Motor neuron (in vitro differentiated cells): ENCODE data around the gene YWHAE. TPM values are rescaled to one million over a fixed set of nuclear protein-coding genes. Genes with fewer than 3 reads are reported as not detected.
"Not testable (repeated sequence)": the region's sequence is repeated elsewhere in the genome, so short reads cannot be mapped to it uniquely, and the experiment has no call there.

Source experiments
- ATAC-seq, 8 experiments: fragments of 200-7000 bp; cut with Tn5 transposase; replicated peaks in 6 of 8; 2 replicates each; pipeline ENCODE4 v1.8.0; 2021; ENCODE audit warnings: mild to moderate bottlenecking in 8 of 8, moderate library complexity in 8 of 8
- H3K27ac ChIP-seq, 2 donors: fragments of 250-450 bp; sonication (Bioruptor Pico); 2 replicates each; pipeline ENCODE4 v1.9.0; 2021; ENCODE audit warnings: antibody characterized with exemption in 2 of 2, mild to moderate bottlenecking in 2 of 2, moderate library complexity in 1 of 2
- H3K4me1 ChIP-seq, 2 donors: fragments of 250-450 bp; sonication (Bioruptor Pico); replicated peaks in 1 of 2; 2 replicates each; pipeline ENCODE4 v1.6.1; 2021; ENCODE audit warnings: antibody characterized with exemption in 2 of 2, mild to moderate bottlenecking in 2 of 2, moderate library complexity in 1 of 2
- H3K4me3 ChIP-seq, 5 donors: fragments of 250-450 bp; sonication (Bioruptor Pico); 2 replicates each; pipeline ENCODE4 v1.9.0; 2021; ENCODE audit warnings: antibody characterized with exemption in 5 of 5, mild to moderate bottlenecking in 5 of 5, moderate library complexity in 4 of 5
- WGBS, 10 experiments: fragments of 450-650 bp; shearing (Covaris generic); methylation state at CpG; one replicate each; pipeline ENCODE4 v1.0.0; 2022; 5-methylcytosine and 5-hydroxymethylcytosine counted together
- in situ Hi-C, 9 experiments: fragments of 400-800 bp; cut with MboI; loops; one replicate each; pipeline ENCODE4 v1.15.0; 2021; ENCODE audit warnings: low sequenced_read_pairs in 9 of 9, low pct_unique_long_range_greater_than_20kb in 2 of 9; ENCODE audit not compliant: unreplicated experiment in 9 of 9
- total RNA-seq, 8 experiments: library from RNA; unstranded; fragments of 300-600 nt; gene quantifications; 2 replicates each; pipeline versions ENCODE4 v1.2.3 to v1.2.4, GENCODE V29; 2022

The YWHAE gene
- total RNA-seq, 8 experiments from 2014 or later: 240 to 720 (median 456) TPM

DNA sequence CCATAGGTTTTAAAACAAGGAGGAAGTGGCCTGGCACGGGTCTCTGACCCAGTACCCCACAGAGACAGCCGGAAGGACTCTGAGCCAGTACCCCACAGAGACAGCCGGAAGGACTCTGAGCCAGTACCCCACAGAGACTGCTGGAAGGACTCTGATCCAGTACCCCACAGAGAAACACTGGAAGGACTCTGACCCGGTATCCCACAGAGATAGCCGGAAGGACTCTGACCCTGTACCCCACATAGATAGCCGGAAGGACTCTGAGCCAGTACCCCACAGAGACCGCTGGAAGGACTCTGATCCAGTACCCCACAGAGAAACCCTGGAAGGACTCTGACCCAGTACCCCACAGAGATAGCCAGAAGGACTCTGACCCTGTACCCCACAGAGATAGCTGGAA is 71.6 kb downstream of the YWHAE start:
- Histone ChIP-seq H3K4me3 (no peak overlapping the region), H3K4me1 (no peaks in the 10 kb centered on the region), H3K27ac (no peak overlapping the region)
- WGBS, 10 experiments: 42 to 66% (median 55%) methylated on average over 2 to 3 of the region's 7 CpGs; no CpG with 5 or more reads in 6 of the 10 experiments
- in situ Hi-C loops: loop anchor here in 1 of 9 experiments (10.0 kb wide), 1 partner anchor 54 kb away; the partner anchor contains the start of genes BHLHA9 and TRARG1
- ATAC-seq: no peak

DNA sequence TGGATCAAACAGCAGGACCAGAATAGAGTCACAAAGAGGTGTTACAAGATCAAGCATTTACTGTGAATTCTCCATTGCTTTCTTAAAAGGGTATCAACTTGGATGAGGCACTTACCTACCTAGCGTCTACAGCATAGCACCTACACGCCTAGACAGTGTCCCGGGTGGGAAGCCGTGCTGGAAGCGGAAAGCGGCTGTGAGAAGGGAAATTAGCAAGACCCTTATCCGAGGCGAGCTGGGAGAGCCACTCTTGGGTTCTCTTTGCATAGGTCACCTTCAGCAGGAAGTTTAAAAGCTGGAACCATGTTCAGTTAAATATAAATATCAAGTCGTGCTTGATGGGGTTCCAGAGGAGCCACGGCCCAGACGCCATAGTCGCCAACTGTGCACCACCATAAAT is 74.3 kb downstream of the YWHAE start:
- no peak for ATAC-seq
- H3K27ac ChIP-seq: no peak overlapping the region
- 0 to 76% (median 64%) methylated on average over 1 to 12 of the region's 12 CpGs; no CpG with 5 or more reads in 1 of the 10 experiments for WGBS, 10 experiments
- in situ Hi-C loops: loop anchor here in 1 of 9 experiments (10.0 kb wide), 1 partner anchor 51 kb away; the partner anchor contains the start of genes BHLHA9 and TRARG1
- no peak overlapping the region for H3K4me3 ChIP-seq
- no peaks in the 10 kb centered on the region for H3K4me1 ChIP-seq

DNA sequence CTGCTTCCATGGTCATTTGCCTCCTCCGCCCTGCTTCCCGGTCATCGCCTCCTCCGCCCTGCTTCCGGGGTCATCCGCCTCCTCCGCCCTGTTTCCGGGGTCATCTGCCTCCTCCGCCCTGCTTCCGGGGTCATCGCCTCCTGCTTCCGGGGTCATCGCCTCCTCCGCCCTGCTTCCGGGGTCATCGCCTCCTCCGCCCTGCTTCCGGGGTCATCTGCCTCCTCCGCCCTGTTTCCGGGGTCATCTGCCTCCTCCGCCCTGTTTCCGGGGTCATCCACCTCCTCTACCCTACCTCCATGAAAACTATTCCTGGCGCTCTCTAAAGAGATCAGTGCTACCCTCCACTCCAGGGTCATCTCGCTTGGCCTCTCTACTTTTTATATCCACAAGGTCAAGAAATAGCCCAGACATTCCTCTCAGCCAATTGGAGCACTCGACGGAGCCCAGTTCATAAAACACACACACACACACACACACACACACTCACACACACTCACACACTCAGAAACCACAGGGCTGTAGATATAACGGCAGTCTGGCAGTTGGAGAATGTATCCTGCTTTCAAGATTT is 75.7 kb downstream of the YWHAE start:
- no peak overlapping the region for H3K27ac ChIP-seq
- ATAC-seq: no peak
- WGBS, 10 experiments: 60 to 93% (median 84%) methylated on average over 6 to 18 of the region's 27 CpGs; no CpG with 5 or more reads in 1 of the 10 experiments
- no peaks in the 10 kb centered on the region for H3K4me1 ChIP-seq
- H3K4me3 ChIP-seq: no peak overlapping the region
- in situ Hi-C loops: loop anchor here in 1 of 9 experiments (10.0 kb wide), 1 partner anchor 49 kb away; the partner anchor contains the start of genes BHLHA9 and TRARG1

DNA sequence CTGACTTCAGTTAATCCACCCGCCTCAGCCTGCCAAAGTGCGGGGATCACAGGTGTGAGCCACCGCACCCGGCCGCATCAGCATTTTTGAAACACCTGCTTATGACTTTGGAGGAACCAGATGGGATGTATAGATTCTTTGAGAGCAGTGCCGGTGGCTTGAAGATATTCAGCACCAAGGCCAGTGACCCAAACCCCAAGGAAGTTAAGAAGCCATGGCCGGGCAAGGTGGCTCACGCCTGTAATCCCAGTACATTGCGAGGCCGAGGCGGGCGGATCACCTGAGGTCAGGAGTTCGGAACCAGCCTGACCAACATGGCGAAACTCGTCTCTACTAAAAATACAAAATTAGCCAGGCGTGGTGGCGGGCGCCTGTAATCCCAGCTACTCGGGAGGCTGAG is 76.7 kb downstream of the YWHAE start:
- H3K4me1 ChIP-seq: no peaks in the 10 kb centered on the region
- in situ Hi-C loops: loop anchor here in 1 of 9 experiments (10.0 kb wide), 1 partner anchor 49 kb away; the partner anchor contains the start of genes BHLHA9 and TRARG1
- 63 to 100% (median 79%) methylated on average over 1 to 11 of the region's 19 CpGs; no CpG with 5 or more reads in 3 of the 10 experiments for WGBS, 10 experiments
- no peak for ATAC-seq
- no peak overlapping the region for H3K4me3 ChIP-seq
- no peak overlapping the region for H3K27ac ChIP-seq

DNA sequence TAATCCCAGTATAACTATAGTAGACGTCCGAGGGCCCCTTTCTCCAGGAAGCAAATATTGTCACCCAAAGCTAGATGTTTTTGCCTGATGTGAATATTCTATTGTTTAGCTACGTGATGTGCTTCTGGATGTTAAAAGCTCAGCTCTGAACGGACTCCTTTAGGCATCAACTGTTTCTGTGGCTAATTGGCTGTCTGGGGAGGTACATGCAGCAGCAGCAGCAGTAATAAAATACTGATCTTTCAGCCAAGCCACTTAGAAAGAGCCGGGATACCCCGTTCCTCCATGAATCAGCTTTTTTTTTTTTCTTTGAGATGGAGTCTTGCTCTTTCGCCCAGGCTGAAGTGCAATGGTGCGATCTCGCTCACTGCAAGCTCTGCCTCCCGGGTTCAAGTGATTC is 77.5 kb downstream of the YWHAE start:
- WGBS, 10 experiments: 0 to 70% (median 62%) methylated on average over 1 to 9 of the region's 10 CpGs; no CpG with 5 or more reads in 3 of the 10 experiments
- in situ Hi-C loops: loop anchor here in 1 of 9 experiments (10.0 kb wide), 1 partner anchor 48 kb away; the partner anchor contains the start of genes BHLHA9 and TRARG1
- no peak overlapping the region for H3K27ac ChIP-seq
- no peaks in the 10 kb centered on the region for H3K4me1 ChIP-seq
- ATAC-seq: peak in 3 of 8 experiments; percentile 37 to 71 (median 59)
- no peak overlapping the region for H3K4me3 ChIP-seq

DNA sequence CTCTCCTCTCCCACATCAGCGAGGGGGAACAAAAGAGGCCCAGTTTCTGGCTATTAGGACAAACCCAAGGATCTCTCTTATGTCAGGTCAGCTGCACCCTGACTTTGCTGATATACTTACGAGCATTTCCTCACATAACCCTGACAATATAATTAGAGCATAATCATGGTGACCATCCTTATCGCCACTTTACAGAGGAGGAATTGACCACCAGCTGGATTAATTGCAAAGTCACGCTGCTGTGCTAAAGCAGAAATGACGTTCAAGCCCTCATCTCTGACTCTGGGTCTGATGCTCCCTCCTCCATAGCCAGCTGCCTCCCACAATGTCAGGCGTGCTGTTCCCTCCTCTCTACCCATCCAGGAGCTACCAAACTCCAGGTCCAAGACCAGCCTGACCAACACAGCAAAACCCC is 78.0 kb downstream of the YWHAE start:
- in situ Hi-C loops: loop anchor here in 1 of 9 experiments (10.0 kb wide), 1 partner anchor 47 kb away; the partner anchor contains the start of genes BHLHA9 and TRARG1
- 0 to 90% (median 42%) methylated on average over 1 to 6 of the region's 6 CpGs; no CpG with 5 or more reads in 1 of the 10 experiments for WGBS, 10 experiments
- Histone ChIP-seq H3K4me1 (no peaks in the 10 kb centered on the region), H3K4me3 (no peak overlapping the region), H3K27ac (no peak overlapping the region)
- peak in 3 of 8 experiments; percentile 29 to 47 (median 36) for ATAC-seq

DNA sequence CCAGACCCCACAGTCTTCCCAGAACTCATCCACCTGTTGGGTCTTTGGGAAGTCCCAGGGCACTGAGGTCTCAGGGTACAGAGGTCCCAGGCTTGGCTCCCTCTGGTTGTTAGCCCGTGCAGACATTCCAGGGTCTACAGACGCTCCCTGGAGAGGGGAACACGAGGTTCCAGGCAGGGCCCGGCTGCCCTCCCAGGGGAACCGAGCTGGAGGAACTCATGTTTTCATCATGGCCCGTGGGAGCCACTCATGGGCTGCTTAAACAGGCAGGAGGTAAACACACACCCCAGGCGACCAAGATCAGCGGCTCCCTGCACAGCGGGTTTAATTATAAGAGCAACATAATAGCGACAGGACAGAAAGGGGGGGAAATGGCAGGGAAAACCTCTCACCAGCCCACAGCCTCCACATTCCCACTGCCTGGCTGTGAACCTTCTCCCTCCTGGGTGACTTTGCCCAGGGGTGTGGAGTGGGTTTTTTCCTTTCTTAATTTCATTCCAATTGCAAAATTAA is 84.1 kb downstream of the YWHAE start:
- H3K4me3 ChIP-seq: no peak overlapping the region
- no peak overlapping the region for H3K27ac ChIP-seq
- in situ Hi-C loops: no loop called here
- WGBS, 10 experiments: 40 to 80% (median 57%) methylated on average over 1 to 7 of the region's 10 CpGs; no CpG with 5 or more reads in 2 of the 10 experiments
- ATAC-seq: peak in 1 of 8 experiments; percentile 37
- H3K4me1 ChIP-seq: peaks cover 8 to 9% of the 10 kb centered on the region in 2 donors

DNA sequence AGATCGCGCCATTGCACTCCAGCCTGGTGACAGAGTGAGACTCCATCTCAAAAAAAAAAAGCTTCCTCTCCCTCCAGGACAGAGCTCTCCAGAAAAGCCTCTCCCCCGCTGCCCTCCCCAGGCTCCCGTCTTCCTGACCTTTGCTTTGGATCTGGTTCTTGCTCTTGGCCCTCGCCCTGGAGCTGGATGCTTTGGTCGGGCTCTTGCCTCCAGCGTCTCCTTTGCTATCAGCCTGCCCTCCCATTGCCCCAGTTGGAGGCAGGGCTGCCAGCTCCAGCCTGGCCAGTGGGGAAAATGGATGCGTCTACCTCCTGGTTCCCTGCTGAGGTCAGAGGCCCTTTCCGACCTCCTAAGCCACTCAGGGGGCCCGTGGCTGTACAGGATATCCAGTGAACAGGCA is 84.6 kb downstream of the YWHAE start:
- whole genome bisulfite sequencing, 10 experiments: 27 to 80% (median 80%) methylated on average over 1 to 3 of the region's 10 CpGs; no CpG with 5 or more reads in 6 of the 10 experiments
- ATAC-seq: no peak
- H3K27ac ChIP-seq: no peak overlapping the region
- in situ Hi-C loops: no loop called here
- H3K4me1 ChIP-seq: peaks cover 8 to 9% of the 10 kb centered on the region in 2 donors
- H3K4me3 ChIP-seq: no peak overlapping the region

DNA sequence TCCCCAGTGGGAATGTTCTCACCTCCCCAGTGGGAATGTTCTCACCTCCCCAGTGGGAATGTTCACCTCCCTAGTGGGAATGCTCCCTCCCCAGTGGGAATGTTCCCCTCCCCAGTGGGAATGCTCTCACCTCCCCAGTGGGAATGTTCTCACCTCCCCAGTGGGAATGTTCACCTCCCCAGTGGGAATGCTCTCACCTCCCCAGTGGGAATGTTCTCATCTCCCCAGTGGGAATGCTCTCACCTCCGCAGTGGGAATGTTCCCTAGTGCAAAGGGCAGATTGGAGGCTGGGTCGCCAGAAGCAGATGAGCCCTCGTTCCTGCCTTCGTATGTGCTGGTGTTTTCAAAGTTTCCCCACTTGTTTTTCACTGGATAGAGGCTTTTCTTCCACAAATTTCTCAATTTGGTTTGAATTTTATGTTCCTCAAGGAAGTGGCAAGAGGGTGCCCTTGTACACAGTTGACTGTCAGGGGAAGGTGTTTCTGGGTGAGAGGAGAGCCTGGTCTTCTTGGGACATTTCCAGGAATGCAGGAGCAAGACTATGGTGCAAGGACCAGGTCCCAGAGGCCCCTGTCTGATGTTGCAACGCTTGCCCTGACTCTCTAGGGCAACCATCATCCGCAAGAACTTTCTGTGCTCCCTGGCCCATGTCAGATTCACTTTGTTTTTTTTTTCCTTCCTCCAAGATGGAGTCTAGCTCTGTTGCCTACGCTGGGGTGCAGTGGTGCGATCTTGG is 86.6 kb downstream of the YWHAE start:
- in situ Hi-C loops: no loop called here
- H3K27ac ChIP-seq: no peak overlapping the region
- 41 to 100% (median 81%) methylated on average over 1 to 8 of the region's 8 CpGs; no CpG with 5 or more reads in 4 of the 10 experiments for WGBS, 10 experiments
- no peak for ATAC-seq
- H3K4me3 ChIP-seq: no peak overlapping the region
- peaks cover 8 to 9% of the 10 kb centered on the region in 2 donors for H3K4me1 ChIP-seq

DNA sequence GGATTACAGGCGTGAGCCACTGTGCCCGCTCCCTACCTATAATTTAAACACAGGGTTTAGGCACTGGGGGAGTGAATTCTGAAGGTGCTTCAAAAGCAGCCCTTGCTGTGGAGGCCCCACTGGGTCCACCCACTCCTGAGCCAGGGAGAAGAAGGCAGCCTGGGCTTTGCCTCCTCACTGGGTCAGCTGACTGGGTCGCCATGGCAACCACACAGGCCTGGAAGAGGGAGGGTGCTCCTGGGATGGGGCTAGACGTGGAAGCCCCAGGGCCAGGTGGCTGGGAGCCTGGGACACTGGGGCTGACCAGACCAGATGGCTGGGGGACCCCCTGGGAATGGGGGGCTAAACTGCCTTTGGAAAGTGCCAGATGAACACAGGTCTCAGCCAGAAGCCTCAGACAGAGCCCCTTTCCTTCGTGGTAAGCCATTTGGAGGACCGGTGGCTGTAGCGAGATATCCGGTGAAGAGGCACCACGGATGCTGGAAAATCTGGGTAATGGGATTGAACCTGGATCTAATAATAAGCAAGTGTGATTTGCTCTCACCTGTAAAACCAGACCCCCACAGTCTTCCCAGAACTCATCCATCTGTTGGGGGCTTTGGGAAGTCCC is 87.7 kb downstream of the YWHAE start:
- peak; percentile 59 to 100 (median 100) for ATAC-seq
- 0 to 60% (median 25%) methylated on average over 1 to 4 of the region's 9 CpGs; no CpG with 5 or more reads in 6 of the 10 experiments for WGBS, 10 experiments
- no peak overlapping the region for H3K4me3 ChIP-seq
- in situ Hi-C loops: no loop called here
- H3K27ac ChIP-seq: no peak overlapping the region
- peaks cover 8 to 9% of the 10 kb centered on the region in 2 donors for H3K4me1 ChIP-seq

DNA sequence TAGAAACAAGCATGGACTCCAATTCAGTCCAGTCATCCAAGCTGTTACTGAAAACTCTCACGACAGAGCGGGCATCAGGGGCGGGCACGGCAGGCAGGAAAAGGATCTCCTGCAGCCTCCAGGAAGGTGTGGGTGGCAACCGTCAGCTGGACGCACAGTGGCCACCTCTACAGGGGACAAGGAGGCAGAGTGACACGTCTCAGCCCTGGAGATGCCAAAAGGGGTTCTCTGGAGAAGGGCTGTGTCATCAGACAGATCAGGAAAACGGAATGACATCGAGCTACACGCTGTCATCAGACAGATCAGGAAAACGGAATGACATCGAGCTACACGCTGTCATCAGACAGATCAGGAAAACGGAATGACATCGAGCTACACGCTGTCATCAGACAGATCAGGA is 92.2 kb downstream of the YWHAE start:
- WGBS, 10 experiments: 40 to 95% (median 55%) methylated on average over 1 to 7 of the region's 16 CpGs; no CpG with 5 or more reads in 6 of the 10 experiments
- in situ Hi-C loops, H3K4me3 ChIP-seq, ATAC-seq, H3K27ac ChIP-seq: not testable (repeated sequence)
- H3K4me1 ChIP-seq: peaks cover 14 to 16% of the 10 kb centered on the region in 2 donors

DNA sequence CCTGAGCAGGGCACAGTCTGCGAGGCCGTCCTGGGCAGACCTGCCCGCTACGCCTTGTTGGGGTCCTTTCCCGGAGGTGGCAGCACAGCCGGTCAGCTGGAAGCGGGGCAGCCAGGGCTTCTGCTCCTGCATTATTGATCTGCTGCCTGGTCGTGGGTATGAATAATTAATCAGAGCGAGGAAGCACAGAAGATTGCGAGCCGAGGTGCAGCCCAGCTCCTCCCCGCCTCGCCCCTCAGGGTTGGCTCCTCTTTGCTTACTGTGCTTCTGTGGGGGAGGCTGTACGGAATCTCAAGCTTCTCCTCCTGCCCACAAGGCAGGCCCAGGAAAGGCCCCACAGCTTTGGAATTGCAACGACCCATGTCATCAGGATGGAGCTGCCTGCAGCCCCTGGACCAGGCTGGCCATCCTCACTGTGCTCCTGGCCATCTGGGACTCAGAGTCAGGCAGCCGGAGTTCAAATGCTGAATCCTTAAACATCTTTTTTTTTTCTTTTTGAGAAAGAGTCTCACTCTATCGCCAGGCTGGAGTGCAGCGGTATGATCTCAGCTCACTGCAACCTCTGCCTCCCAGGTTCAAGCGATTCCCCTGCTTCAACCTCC is 95.0 kb downstream of the YWHAE start:
- Histone ChIP-seq H3K27ac (no peak overlapping the region), H3K4me1 (peaks cover 9 to 12% of the 10 kb centered on the region in 2 donors), H3K4me3 (no peak overlapping the region)
- ATAC-seq: peak in 5 of 8 experiments; percentile 50 to 80 (median 79)
- WGBS, 10 experiments: 43 to 90% (median 73%) methylated on average over 1 to 9 of the region's 19 CpGs; no CpG with 5 or more reads in 5 of the 10 experiments
- in situ Hi-C loops: no loop called here
